NT2/D1 (cell line): ENCODE data around the gene NVL.
A peak's percentile ranks its signal among the peaks of the same experiment; 100 is the strongest.
"Not testable (repeated sequence)": the region's sequence is repeated elsewhere in the genome, so short reads cannot be mapped to it uniquely, and the experiment has no call there.

ENCODE experiments used
- DNase-seq: peaks from one replicate; pipeline ENCODE4 v3.0.0-alpha.2; 2011; ENCODE audit warnings: low read depth, low spot score
- H3K27me3 ChIP-seq: 2 replicates; pipeline ENCODE4 v1.6.0; 2011; ENCODE audit warnings: mild to moderate bottlenecking; ENCODE audit not compliant: insufficient read length, insufficient read depth
- H3K36me3 ChIP-seq: 2 replicates; pipeline ENCODE4 v1.6.1; 2011; ENCODE audit warnings: mild to moderate bottlenecking, low read length, mixed read lengths; ENCODE audit not compliant: insufficient read depth, insufficient read length
- H3K4me1 ChIP-seq: 2 replicates; pipeline ENCODE4 v1.5.1; 2011; ENCODE audit not compliant: insufficient read depth, insufficient read length
- H3K4me3 ChIP-seq: 2 replicates; pipeline ENCODE4 v1.5.1; 2011; ENCODE audit warnings: low read depth; ENCODE audit not compliant: insufficient read length
- H3K9ac ChIP-seq: 2 replicates; pipeline ENCODE4 v1.6.0; 2011; ENCODE audit warnings: low read depth; ENCODE audit not compliant: insufficient read length
- H3K9me3 ChIP-seq: 2 replicates; pipeline ENCODE4 v1.5.1; 2011; ENCODE audit warnings: mild to moderate bottlenecking, low read length; ENCODE audit not compliant: insufficient read depth
- SUZ12 ChIP-seq: IDR thresholded peaks from 2 replicates; pipeline ENCODE4 v1.6.1; 2011; ENCODE audit not compliant: insufficient read length, insufficient read depth; ENCODE audit errors: extremely low read depth
- YY1 ChIP-seq: IDR thresholded peaks from 2 replicates; pipeline ENCODE4 v1.6.1; 2011; ENCODE audit not compliant: insufficient read length, insufficient read depth
- ZNF274 ChIP-seq: IDR thresholded peaks from 2 replicates; pipeline ENCODE4 v1.6.1; 2011; ENCODE audit warnings: mild to moderate bottlenecking, low read depth, low read length

Gene NVL

DNA sequence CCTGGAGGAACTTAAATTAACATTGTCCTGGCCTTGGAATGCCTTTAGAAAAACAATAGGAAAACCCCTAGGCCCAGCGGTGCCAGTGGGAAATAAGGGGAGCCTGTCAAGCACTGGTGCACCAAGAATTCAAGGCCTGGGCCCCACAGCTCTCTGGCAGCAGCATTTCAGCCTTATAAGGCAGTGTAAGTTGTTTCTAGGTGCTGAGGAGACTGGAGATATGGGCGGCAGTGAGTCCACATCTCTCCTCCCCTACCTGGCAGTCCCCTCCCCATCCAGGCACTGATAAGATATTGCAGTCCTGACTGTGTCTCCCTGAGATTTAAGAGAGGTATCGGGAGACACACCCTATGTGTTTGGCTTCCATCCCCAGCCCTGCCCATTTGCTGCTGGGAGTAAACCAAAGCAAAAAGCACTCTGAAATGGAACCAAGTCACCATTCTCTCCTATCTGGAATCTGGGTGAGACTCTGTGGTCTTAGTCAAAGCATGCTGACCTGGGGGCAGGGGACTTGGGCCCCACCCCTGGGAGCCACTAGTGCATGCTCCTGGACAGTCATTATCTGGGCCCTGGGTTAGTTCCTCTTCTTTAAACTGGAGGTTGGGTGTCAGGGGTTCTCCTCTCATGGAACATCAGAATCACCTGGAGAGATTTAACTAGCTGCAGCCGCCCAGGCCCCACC is 116.4 kb downstream of the NVL start:
- Histone ChIP-seq H3K9ac (no peak overlapping the region), H3K9me3 (no peaks in the 10 kb centered on the region), H3K27me3 (no peaks in the 10 kb centered on the region), H3K36me3 (no peaks in the 10 kb centered on the region), H3K4me1 (peaks cover 16% of the 10 kb centered on the region), H3K4me3 (no peak overlapping the region)
- TF ChIP-seq SUZ12 (no peak), YY1 (no peak), ZNF274 (no peak)
- peak; percentile 86 for DNase-seq

DNA sequence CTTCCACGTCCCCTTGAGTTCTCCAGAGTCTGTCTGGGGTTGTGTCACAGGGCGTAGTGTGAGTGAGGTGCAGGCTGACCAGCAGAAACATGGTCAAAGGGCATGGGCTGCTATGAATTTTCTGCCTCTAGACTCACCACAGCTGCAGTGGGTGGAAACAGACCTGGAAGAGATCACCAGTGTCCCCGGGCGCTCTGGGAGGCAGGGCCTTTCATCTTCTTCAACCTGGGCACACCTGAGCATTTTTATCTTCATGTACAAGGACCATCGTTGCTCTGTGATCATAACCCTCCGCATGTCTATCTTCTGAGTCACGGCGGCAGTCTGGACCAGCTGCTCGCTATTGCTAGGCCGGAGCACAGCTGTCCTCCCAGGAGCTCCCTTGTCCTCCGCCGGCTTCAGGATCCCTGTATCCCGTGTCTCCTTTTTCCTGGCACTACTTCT is 117.3 kb downstream of the NVL start:
- H3K9ac ChIP-seq = no peak overlapping the region

DNA sequence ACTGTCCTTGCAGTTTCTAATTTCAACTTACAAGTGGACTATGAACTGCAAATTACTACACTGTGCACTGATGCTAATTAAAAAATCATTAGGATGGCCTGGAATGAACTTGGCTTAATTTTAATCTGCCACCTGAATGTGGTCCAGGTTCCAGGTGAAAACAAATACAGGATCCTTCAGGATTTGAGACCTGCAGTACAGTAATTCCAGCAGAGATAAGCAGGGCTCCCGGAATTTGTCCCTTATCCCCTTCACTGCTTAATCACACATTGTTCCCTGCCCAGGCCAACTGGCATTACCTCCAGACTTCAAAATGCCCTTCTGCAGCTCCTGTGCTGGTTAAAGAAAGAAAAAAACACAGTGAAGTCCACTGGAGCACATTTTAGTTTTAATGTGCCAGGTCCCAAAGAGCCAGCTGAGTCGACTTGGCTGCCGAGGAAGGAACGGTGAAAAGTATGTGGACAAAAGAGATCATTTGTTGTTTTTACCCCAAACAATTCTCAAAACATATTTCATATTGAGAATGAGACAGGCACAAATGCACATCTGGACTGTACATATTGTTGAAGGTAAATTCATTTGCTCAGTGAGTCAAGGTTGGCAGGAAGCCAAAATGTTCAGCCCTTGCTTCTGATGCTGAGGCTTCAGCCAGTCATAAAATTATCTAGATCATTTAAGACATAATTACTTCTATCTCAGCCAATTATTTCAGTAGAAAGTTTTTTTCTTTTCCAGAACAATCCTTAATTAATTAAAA is 118.6 kb downstream of the NVL start:
- Histone ChIP-seq H3K9ac (no peak overlapping the region), H3K4me3 (no peak overlapping the region), H3K36me3 (no peaks in the 10 kb centered on the region), H3K4me1 (peaks cover 16% of the 10 kb centered on the region), H3K9me3 (no peaks in the 10 kb centered on the region), H3K27me3 (no peaks in the 10 kb centered on the region)
- DNase-seq = no peak
- TF ChIP-seq ZNF274 = no peak
- no peak for TF ChIP-seq SUZ12
- TF ChIP-seq YY1 = no peak

More for the DNA sequence above, 117.3 kb downstream of the NVL start:
- Histone ChIP-seq H3K36me3 (no peaks in the 10 kb centered on the region), H3K4me3 (no peak overlapping the region), H3K4me1 (peaks cover 16% of the 10 kb centered on the region), H3K9me3 (no peaks in the 10 kb centered on the region), H3K27me3 (no peaks in the 10 kb centered on the region)
- DNase-seq = no peak
- TF ChIP-seq ZNF274 (no peak), YY1 (no peak), SUZ12 (no peak)

DNA sequence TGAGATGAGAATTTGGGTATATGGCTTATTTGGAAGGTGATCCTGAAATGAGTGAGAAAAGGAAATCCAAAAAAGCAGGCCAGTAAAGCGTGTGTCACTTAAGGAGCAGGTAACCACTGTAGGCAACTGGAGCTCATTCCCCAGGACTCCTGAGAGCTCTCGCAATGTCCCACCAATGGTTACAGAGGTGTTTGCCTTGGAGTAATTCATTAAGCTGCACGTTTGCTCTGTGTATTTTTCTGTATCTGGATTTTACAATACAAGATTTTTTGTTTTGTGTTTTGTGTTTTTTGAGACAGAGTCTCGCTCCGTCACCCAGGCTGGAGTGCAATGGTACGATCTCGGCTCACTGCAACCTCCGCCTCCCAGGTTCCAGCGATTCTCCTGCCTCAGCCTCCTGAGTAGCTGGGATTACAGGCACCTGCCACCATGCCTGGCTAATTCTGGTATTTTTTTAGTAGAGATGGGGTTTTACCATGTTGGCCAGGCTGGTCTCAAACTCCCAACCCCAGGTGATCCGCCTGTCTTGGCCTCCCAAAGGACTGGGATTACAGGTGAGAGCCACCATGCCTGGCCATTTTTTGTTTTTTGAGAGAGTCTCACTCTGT is 123.9 kb downstream of the NVL start:
- H3K9me3 ChIP-seq, H3K4me3 ChIP-seq, H3K9ac ChIP-seq, H3K27me3 ChIP-seq, H3K36me3 ChIP-seq, DNase-seq: not testable (repeated sequence)
- peaks cover 12% of the 10 kb centered on the region for H3K4me1 ChIP-seq

DNA sequence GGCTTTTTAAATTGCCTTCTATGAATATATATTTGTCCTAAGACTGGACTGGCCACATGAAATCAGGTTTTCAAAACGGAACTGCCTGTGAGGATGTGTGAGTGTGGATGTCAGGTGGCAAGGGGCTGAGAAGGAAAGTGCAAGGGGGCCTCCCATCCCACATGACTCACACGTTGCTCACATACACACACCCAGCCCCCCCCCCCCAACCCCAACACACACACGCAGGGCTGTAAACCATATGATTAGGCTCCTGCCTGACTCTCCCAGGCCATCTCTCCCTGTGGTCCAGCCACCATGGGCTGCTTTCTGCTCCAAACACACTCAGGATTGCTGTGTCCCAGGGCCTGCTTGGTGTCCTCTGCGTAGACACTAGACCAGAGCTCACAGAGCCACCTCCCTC is 124.5 kb downstream of the NVL start:
- Histone ChIP-seq H3K9ac (no peak overlapping the region), H3K36me3 (no peaks in the 10 kb centered on the region), H3K9me3 (no peaks in the 10 kb centered on the region), H3K4me1 (peaks cover 12% of the 10 kb centered on the region), H3K27me3 (no peaks in the 10 kb centered on the region), H3K4me3 (no peak overlapping the region)
- TF ChIP-seq ZNF274 (no peak), YY1 (no peak), SUZ12 (no peak)
- DNase-seq = no peak

DNA sequence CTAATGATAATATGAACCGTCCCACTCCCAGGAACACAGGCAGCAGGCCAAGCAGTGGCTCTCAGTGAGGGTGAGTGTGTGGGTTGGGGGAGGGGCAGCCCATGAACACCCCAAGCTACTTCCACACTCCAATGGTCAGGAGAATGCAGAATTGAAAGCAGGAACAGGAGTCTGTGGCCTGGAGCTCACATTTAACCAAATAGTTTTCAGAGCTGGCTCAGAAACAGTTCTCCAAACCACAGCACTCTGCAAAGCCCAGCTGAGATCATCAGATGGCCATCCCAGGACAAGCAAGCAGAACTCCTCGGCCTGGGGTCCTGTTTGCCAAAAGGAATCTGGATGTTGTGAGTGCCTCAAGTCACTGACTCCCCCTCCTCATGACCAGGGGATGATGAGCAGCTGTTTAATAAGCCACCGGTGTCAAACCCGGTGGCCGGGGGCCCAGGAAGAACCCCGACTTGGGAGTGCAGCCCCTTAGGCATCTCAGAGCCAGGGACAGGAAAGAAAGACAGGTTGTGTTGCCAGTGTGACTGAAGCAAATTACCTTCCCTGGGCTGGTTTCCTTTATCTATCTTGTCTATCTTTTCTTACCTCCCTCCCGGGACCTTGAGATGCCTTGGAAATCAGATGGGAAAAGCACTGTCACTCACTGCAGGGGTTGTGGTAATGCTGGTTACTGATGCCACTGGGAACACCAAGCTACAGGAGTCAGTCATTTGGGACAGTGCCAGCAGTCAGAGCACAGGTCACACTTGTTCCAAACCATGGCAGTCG is 126.5 kb downstream of the NVL start:
- Histone ChIP-seq H3K9ac (peak overlapping the region; percentile 2), H3K4me1 (peaks cover 10% of the 10 kb centered on the region), H3K36me3 (no peaks in the 10 kb centered on the region), H3K27me3 (no peaks in the 10 kb centered on the region), H3K9me3 (no peaks in the 10 kb centered on the region), H3K4me3 (no peak overlapping the region)
- no peak for TF ChIP-seq ZNF274
- TF ChIP-seq YY1 = no peak
- no peak for TF ChIP-seq SUZ12
- no peak for DNase-seq

DNA sequence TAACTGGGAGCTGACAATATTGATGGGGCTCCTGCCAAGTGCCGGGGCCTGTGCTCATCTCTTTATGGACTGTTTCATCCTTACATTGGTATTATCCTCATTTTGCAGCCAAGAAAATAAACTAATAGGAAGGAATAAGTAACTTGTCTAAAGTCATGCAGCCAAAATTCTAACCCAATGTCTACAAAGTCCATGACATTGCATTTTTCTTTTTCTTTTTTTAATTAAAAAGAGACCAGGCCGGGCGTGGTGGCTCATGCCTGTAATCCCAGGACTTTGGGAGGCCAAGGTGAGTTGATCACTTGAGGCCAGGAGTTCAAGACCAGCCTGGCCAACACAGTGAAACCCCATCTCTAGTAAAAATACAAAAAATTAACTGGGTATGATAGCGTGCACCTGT is 128.1 kb downstream of the NVL start:
- peaks cover 13% of the 10 kb centered on the region for H3K4me1 ChIP-seq
- H3K36me3 ChIP-seq = no peaks in the 10 kb centered on the region
- no peak for DNase-seq
- no peak overlapping the region for H3K9ac ChIP-seq
- no peaks in the 10 kb centered on the region for H3K9me3 ChIP-seq
- no peaks in the 10 kb centered on the region for H3K27me3 ChIP-seq
- H3K4me3 ChIP-seq = no peak overlapping the region
- TF ChIP-seq YY1 (no peak), ZNF274 (no peak), SUZ12 (no peak)
